Stimulated activated naive CD8-positive, alpha-beta T cell treated with anti-CD3 and anti-CD28 coated beads, Interleukin-15, Interleukin-2, amounts not matched to agents 100 U/mL and 50 U/mL, for 24 hours (primary cell): ENCODE data around the gene SLC7A8.

Experiments
- ATAC-seq: fragments of 150-1000 bp; cut with Tn5 transposase; one replicate; pipeline ENCODE4 v1.10.0; 2021
- DNase-seq: peaks from one replicate; pipeline ENCODE4 v3.0.0; 2021

SLC7A8 gene

DNA sequence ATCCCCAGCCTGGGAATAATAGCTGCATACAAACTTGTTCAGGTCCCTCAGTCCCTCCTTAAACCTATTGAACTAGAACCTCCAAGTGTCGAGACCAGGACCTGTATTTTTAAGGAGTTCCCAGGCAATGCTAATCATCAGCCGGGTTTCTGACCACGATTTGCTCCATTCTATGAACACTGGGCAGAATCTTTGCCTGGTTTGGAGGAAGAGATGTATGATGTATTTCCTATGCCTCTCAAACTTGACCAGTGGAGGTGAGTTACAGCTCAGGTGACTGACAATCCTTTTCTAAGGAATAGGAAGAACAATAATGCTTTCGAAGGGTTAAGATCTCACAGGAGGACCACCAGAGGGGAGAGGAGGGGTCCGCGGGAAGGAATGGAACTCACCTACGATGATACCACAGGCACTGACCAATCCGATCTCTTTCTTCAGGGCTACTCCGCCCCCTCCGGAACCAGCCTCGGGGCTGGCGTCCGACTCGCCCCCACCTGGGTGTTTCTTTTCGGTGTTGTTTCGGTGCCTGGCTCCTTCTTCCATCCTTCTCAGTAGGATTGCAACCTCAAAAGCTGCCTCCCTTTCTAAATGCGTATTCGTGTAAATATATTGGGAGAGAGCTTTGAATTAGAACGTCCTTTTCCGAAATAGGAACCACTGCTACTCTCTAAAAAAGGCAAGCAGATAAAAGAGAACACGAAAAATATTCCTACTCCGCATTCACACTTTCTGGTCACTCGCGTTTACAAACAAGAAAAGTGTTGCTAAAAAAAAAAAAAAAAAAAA is 895 bp downstream of the SLC7A8 start:
- peak; percentile 51 for DNase-seq

DNA sequence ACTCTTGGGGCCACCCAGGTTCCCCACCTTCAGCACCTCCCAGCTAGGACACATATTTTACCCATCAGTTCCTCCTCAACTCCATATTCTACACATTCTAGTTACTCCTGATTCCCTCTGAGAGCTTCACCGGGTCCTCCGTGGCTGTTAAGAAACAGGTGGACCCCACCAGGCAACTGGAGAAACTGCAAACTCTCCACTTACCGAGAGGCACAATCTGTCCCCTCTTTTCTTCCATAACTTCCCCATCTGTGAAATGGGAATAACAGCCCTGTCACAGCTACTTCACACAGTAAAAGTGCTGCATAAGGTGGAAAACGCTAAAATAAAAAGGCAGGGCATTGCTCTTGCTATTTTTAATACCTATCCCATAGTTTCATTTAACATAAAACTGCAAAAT is 1.5 kb downstream of the SLC7A8 start:
- ATAC-seq (no peak), DNase-seq (no peak)

More for the DNA sequence above, 895 bp downstream of the SLC7A8 start:
- peak; percentile 80 for ATAC-seq

DNA sequence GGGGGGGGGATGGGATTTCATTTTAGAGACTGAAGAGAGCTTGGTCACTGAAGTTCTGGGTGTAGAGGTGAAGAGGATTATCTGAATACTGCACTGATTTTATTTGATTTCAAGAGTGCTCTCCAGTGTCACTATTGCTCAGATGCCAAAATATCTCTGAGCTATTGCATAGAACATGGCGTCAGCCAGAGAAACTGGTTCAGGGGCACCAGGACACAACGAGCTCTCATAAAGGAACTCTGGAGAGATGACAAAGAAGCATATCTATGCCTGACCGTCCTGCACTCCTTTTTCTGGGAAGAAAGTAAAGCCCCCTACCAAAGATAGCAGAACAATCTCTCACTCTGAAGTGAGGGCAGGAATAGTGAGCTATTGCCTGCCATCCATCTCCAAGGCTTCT is 2.0 kb downstream of the SLC7A8 start:
- no peak for ATAC-seq
- DNase-seq: no peak

DNA sequence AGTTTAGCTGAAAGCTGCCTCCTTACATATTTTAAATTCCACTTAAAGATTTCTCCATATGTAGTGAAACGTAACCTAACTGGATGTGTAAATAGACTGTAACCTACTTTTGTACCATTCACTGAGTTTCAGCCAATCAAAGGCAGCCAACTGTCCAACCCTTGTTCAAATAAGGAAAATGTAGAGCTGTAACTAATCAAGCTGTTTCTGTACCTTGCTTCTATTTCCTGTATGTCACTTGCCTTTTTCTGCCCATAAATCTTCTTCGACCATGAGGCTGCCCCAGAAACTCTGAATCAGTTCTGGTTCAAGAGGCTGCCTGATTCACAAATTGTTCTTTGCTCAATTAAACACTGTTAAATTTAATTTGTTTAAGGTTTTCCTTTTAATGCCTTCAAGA is 6.3 kb downstream of the SLC7A8 start:
- ATAC-seq (no peak), DNase-seq (no peak)

DNA sequence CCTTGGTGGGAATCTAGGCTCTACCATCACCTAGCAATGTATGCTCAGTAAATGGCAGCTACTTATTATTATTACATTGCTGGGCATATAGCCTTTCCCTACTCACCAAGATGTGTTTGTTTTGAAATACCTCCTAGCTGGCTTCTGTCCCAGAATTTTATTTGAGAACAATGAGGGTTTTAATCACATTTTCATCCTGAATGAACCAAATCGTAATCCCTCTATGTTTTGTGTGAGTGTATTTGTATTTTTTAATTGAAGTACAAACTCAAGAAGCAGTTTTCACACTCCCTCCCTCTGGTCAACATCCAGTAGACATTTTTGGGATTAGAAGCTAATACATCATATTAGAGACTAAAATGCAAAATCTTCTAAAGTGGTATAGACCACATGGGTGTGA is 7.6 kb downstream of the SLC7A8 start:
- ATAC-seq: no peak
- DNase-seq: no peak

DNA sequence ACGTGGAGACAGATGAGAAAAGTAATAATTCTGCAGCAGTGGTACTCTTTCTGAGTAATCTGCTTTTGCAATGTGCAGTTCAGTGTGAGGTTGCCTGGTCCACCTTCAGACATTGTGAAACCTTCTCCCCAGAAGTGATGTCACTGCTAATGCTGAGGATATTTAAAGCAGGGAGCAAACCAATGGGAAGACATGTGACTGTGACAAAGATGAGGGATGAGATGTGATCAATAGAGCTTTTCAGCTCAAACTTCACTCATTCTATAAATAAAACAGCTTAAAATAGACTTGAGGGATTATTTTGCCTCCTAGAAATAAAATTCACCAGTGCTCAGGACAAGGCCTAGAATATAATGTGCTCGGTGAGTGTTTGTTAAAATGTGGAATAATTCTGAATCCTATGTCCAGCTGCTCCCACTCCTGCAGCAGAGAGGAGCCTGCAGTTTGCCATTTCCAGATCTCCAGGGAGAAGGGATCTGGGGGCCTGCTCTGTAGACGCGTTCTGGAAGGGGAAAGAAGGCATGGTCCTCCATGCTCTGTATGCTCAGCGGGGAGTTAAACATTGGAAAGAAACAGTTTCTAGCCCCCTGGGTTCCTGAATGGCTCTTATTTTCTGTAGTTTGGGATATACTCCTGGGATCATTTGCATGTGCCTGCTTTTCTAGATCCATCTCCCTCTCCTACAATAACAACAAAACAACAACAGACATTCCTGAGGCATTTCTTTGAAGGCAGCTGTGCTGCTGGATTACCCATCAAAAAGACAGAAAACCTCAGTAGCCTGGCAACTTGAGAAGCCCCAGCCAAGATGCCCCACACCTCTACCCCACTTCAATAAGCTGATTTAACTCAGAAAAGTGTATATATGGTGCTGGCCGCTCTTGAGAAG is 8.9 kb downstream of the SLC7A8 start:
- ATAC-seq (no peak), DNase-seq (no peak)

DNA sequence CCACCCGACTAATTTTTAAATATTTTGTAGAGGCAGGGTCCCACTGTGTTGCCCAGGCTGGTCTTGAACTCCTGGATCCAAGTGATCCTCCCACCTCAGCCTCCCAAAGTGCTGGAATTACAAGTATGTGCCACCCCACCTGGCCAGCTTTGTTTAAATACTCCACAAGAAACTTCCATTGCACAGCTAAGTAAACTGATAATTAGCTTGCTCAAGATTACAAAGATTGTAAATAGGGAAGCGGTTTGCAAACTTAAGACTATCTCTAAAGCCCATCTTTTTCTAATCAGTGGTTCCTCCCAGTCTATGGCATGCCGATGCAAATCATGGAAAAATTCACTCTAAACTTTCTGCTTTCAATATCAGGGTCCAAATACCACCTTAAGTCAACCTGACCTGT is 9.7 kb downstream of the SLC7A8 start:
- no peak for DNase-seq
- no peak for ATAC-seq

DNA sequence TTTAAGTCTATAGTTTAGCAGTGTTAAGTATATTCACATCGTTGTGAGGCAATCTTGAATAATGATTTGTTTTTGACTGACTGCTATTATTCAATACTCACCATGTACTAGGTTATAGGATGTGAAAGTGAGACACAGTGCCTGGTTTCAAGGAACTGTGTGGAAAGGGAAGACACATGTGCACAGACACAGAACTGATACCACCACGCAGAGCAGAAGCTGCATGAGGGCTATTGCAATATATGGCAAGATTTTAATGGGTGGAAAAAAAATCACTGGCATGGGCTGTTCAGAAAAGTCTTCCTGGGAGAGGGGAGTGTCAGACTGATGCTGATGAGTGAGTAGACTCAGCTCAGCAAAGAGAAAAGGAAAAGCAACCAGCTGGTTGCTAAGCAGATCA is 10.4 kb downstream of the SLC7A8 start:
- ATAC-seq (no peak), DNase-seq (no peak)

DNA sequence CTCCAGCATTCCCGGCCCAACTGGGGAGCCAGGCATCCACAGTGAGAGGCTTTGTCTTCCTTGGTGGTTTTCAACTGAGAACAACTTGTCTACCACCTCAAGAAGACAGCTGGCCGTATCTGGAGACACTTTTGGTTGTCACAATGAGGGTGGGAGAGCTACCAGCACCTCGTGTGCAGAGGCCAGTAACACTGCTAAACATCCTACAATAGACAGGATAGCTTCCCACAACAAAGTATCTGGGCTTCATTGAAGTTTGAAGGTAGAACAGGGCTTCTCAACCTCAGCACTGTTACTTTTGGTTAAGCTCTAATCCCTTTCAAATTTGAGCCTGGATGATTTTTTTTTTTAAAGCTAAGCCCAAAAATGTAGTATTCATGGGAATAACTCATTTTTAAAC is 10.9 kb downstream of the SLC7A8 start:
- ATAC-seq (no peak), DNase-seq (no peak)

DNA sequence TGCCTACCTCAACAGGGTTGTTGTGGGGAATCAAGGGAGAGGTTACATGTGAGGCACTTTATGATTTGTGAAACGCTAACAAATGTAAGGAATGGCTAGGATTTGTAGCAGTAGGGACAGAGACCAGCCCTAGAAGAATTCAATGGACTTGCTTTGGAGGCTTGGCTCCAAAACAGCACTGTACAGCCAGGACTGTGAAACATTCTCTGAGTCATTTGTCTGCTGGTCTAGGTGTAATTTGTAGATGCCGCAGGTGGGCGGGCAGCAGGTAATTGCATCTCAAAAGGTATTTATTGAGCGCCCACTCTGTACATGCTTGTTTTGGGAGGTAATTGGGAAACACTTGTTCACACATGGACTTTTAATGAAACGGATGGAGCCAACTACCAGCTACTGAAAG is 11.4 kb downstream of the SLC7A8 start:
- no peak for ATAC-seq
- no peak for DNase-seq

DNA sequence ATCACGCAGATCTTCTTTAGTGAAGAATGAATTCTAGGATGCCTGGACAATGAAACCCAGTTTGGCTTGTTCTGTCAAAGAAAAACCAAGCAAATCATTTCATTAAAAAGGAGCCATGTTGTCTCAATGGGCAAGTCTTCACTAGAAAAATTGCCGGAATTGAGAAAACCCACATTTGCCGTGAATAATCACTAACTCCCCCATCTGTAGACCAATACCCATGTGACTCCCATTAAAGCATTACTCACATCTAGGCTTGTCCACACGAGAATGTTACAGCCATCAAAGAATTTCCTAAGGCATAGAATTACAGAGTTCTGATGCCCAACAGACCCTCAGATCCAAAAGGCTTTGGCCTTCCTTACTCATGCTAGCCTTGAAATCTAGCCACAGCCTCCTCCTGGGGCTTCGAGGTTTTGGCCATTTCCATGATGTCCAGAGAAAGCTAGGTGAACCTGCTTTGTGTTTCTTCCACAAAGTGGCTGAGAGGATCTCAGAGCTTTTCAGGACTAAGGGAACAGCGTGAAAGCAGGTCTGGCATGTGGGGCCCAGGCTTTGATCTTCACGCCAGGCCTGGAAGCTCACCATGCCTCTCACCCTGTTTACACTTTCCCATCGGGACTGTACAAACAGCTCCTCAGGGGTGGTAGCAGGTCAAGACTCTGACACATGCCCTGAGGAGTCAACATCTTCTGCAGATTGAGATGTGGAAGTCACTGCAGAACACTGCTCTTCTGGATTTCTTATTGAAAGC is 12.1 kb downstream of the SLC7A8 start:
- no peak for DNase-seq
- no peak for ATAC-seq

DNA sequence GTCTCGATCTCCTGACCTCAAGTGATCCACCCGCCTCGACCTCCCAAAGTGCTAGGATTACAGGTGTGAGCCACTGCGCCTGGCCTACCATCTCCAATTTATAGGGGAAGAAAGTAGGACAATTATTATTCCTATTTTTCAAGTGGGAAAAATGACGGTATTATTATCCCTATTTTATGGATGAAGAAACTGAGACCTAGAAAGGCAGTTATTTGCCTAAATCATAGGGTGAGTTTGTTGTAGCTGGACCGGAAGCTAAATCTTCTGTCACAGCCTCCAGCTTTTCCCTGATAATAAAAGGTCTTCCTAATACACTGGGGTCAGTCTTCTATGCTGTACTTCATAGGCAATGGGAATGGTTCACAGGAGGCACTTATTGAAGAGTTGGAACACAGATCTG is 13.8 kb downstream of the SLC7A8 start:
- ATAC-seq (no peak), DNase-seq (no peak)

DNA sequence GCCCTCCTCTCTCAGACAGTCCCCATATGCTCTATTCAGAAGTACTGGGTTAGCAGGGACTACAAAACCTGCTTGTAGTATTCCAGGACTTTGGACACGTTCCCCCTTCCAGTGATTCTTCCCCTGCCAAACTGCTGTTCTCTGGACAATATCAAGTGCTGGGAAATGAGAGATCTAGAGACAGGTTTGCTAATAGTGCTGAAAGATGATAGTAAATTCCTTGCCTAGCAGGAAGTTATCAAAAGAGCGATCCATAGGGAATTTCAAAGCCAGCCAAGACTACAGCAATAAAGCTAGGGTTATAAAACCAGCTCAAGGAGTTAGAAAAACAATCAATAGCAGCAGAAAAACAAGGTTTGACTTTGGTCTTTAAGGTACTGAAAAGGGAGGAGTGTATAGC is 15.2 kb downstream of the SLC7A8 start:
- no peak for ATAC-seq
- no peak for DNase-seq

DNA sequence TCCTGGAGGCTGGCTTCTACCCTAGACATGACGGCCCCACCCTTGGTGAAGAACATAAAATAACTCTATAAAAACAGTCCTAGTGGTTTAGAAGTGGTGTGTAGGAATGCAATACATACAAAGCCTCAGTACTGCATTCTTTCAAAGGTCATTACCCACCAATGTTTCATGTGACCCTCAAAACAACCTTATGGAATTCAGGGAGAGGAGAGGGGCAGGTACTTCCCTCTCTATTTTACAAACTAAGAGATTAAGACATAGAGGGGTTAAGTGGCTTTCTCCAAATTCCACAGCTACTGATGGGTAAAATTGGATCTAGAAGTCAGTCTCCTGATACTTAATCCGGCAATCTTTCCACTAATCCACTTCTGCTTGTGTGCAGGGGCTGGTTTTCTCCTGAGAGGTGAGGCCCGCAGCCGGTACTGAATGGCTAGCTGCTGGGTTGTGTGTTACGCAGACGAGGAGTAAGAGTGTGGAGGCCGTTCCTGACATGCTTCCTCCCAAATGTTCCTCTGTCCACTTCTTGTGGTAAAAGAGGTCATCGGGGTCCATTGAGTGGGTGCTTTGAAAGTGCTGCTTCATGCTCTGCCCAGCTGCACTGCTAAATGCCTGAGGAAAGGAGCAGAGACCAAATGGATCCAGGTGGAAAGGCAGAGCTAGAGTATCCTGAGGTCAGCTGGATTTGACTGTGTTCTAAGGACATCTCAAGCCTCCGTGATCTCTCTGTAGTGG is 16.2 kb downstream of the SLC7A8 start:
- DNase-seq (no peak), ATAC-seq (no peak)

DNA sequence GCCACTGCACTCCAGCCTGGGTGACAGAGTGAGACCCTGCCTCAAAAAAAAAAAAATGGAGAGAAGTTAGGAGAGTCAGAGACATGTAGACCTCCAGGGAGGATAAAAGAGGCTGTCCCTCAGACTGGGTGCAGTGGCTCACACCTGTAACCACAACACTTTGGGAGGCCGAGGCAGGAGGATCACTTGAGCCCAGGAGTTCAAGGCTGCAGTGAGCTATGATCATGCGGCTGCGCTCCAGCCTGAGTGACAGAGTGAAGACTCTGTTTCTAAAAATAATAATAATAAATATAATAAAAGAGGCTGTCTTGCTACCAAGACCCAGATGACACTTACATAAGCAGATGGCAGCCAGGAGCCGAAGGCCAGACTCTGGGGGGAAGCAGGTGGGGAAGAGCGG is 18.5 kb downstream of the SLC7A8 start:
- no peak for ATAC-seq
- no peak for DNase-seq

DNA sequence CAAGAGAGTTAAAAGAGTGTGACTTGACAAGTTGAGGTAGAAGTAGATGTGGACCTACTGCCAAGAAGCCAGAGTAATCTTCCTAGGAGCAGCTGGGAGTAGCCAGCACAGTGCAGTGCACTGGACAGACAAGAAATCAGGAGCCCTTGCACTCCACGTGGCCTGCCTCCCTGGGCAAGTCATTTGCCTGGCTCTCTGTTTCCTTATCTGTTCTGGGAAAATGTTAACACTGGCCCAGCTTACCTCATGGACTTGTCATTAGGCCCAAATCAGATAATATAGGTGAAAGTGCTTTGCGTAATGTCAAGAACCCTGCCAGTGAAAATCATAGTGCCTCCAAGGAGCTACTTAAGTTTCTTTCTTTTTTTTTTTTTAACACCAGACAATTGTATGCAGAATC is 19.2 kb downstream of the SLC7A8 start:
- ATAC-seq: no peak
- DNase-seq: no peak

DNA sequence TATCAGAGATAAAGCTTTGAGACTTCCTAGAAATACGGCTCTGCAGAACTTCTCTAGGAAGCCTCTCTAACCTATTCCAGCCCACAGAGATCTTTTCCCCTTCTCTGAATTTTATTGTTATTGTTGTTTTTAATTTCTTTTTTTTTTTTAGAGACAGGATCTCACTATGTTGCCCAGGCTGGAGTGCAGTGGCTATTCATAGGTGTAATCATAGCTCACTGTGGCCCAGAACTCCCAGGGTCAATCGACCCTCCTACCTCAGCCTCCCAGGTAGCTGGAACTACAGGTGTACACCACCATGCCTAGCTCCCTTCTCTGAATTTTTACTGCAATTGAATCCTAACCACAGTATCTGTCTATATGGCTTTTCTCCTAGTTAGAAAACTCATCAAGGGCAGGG is 19.6 kb downstream of the SLC7A8 start:
- ATAC-seq: no peak
- no peak for DNase-seq

DNA sequence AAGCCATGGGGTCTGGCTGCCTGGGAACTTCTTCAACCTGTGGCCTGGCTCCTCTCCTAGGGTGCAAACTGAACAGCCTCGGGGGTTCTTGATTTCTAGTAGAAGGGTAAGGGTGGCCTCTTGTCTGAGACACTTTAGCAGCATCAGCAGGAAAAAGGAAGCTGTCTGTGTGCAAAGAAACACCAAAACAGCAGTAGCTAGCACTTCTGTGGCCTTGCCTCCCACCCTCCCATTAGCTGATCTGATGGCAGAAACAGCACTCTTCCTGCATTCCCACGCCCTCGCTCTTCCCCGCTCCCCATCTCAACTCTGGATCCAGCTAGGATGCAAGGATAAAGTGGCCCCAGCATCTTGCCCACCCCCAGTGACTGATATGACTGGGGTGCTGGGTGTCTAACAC is 20.7 kb downstream of the SLC7A8 start:
- no peak for DNase-seq
- no peak for ATAC-seq

DNA sequence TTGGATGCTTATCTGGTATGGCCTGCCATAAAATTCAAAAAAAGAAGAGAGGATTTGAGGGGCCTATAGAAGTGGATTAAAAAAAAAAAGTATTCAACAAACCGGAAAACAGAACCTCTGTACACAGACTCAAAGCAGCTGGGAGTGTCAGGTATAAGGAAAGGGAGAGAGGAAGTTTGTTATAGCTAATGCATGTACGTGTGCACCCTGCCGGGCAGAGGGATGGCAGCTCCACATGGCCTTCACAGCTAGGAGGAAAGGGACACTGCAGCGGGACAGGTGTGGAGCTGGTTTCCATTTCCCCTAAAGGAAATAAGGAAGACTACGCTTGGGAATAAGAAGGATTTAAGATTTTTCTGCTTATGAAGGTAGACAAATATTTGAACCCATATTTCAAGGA is 21.5 kb downstream of the SLC7A8 start:
- no peak for ATAC-seq

DNA sequence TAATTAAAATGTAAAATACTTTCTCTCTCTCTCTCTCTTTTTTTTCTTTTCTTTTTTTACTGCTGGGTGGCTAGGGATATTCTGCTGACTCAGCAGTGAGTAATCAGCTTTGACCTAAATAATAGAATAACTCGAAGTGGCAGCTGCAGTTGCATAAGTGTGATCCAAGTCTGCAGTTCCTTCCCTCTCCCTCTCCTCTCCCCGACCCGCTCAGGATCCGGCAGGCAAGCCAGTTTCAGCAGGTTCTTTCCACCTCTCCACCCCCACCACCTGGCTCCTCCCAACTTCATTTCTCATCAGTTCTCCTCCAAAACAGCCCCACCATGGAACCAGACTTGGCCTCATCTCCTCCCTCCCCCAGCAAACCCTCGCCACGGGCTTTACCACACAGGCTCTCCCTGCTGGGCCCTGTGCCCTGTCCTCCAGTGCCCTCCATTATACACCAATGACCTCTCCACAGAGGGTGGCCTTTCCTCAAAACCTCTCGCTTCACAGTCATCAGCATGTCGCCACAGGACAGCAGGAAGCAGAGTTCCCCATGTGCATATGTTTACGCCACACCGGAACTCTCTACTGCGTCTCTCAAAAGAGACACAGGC is 22.4 kb downstream of the SLC7A8 start:
- ATAC-seq: no peak
- no peak for DNase-seq

More for the DNA sequence above, 21.5 kb downstream of the SLC7A8 start:
- no peak for DNase-seq

DNA sequence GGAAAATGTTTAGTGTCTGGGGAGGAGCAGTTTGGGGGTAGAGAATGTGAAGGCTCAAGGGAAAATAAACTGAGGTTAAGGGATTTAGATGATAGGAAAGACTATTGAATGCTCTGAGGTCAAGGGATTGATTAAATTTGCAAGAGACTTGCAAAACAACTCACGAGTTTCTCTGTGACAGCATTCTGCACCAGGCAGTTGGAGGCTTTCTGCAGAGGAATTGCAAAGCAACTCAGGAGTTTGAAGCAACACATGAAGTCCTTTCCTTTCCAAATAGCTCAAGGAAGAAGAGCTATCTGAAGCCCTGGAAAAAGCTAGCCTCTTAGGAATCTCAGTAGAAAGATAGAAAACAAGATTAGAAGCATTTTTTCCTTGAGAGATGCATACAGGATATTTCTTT is 23.9 kb downstream of the SLC7A8 start:
- ATAC-seq (no peak), DNase-seq (no peak)

DNA sequence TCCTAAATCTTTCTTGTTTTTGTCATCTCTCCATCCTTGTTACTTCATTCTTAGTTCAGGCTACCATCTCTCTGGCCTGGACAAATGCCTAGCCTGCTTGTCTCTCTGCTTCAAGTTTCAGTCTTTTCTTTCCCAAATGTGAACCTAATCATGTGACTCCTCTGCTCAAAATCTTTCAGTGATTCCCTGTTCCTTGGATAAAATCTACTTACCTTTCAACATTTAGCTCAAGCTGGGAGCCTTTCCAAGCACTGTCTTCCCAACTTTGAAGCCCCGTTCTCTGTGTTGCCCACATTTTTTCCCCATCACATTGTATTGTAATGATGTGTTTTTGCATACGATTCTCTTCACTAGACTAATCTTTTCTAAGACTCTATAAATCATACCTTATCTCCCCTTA is 24.7 kb downstream of the SLC7A8 start:
- ATAC-seq (no peak), DNase-seq (no peak)
